GM19328 (cell line): ENCODE measurements around the gene UACA.
"Not testable (repeated sequence)": the region's sequence is repeated elsewhere in the genome, so short reads cannot be mapped to it uniquely, and the experiment has no call there.

Experiments used
- ATAC-seq: cut with Tn5 transposase; IDR thresholded peaks from one replicate; pipeline ENCODE4 v1.9.1; 2021; ENCODE audit warnings: mild to moderate bottlenecking, moderate library complexity; ENCODE audit not compliant: unreplicated experiment

UACA gene

DNA sequence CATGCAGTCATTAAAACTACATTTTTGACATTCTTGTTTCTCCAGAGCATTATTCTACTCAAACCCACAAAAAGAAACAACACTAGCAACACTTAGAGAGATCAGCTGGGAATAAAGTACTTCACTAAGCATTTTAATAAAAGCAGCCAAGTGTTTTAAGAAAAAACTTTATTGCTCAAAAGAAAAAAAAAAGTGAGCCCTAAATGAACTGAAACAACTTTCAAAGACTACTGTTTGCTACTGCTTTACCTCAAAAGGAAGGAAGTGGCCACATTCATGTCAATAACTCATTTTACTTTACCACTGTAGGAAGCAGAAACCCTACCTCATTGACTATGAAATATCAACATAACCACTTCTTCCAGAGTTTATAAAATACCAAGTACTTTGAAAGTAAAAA is 91.3 kb downstream of the UACA start:
- ATAC-seq = no peak

DNA sequence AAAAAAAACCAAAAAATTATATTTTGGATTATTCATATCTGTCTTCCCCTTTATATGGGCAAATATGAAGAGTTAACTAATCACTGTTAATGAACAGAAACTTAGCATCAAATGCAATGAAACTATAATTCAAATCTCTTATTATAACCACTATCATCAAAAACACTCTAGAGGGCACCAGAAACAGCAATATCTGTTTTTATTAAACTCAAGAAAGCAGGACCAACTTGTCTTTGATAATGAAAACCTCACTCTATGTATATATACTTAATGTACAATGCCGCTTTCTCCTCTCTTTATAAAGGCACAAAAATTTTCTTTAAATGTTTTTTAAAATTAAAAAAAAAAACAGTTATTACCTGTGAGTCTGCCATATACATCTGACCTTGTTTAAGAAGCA is 92.7 kb downstream of the UACA start:
- no peak for ATAC-seq

DNA sequence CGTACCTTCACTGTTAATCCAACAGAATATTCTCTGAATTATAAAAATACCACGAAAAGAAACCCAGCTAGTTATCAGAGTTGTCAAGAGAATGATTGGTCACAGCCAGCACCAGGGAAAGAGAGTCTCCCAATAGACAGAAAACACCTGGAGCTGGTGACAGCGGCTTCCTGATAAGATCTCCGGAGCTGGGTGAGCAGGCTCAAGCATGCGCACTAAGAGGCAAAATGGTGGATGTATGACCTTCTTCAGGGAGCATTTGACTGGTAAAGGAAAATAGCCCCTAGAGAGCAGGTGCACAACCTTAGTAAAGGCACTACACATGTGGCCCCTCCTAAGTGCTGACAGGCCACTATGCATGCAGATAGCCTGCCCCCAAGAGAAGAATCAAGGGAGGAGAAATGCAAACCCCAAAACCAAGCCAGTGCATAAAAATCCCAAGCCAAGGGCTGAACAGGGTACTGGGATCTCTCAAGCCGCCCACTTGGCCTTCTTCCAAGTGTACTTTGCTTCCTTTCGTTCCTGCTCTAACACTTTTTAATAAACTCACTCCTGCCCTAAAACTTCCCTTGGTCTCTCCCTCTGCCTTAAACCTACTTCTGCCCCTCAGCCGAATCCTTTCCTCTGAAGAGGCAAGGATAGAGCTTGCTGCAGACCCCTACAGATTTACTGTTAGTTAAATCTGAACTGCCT is 93.2 kb downstream of the UACA start:
- ATAC-seq = no peak

DNA sequence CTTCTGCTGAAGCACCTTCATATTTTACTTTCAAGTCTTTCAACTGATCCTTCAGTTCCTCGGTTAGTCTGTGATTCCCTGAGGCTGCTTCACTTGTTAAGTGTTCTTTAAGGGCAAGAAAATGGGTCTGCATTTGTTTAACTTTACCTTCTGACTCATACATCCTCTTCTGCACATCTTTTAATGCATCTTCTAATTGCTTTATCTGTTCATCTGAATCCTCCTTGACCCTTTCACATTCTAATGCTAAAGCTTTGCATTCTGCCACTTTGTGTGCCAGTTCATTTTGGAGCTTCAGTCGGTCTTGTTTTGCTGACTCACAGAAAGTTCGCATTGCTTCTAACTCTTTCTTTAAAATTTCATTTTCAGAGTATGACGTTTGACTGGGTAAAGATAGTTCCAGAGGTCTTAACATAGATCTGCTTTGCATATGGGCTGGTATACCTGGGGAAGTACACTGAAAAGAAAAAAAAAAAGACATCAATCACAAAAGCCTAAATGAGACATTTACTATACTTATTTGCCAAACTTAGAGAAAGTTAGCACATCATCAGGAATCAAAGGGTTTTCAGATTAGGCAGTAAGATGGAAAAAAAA is 94.3 kb downstream of the UACA start:
- ATAC-seq = peak; percentile 67

DNA sequence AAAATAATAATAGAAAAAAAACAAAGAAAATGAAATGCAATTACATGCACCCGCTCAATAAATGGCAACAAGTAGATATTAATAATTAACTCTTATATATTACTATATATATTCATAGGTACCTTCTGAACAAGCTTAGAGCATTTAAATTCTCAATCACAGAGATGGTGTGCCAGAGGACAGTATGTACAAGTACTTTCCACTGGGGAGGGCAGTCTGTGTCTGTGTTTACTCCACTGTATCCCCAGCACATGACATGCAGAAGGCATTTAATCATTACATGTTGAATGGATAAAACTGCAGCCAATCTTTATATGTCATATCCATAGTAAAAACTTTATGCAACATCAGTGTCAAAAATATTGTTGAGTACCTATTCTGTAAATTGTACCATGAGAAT is 97.8 kb downstream of the UACA start:
- ATAC-seq = no peak

DNA sequence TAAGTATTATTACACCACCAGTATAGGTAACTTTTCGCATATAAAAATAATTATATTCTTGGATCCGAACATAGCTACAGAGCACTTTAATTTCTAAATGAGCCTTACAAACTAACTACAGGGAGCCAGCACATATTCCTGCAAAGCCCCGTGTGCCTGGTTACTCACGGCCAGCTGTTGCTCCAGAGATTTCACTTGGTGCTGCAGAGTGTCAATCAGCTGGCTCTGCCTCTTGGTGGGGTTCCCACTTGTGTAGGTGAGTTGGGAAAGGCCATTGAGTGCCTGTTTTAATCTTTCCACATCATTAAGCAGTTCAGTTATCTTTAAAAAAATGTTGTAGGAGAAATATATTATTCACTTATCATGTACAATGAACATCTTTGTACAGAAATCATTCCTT is 98.9 kb downstream of the UACA start:
- ATAC-seq = no peak

DNA sequence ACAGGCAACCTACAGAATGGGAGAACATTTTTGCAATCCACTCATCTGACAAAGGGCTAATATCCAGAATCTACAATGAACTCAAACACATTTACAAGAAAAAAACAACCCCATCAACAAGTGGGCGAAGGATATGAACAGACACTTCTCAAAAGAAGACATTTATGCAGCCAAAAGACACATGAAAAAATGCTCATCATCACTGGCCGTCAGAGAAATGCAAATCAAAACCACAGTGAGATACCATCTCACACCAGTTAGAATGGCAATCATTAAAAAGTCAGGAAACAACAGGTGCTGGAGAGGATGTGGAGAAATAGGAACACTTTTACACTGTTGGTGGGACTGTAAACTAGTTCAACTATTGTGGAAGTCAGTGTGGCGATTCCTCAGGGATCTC is 100.3 kb downstream of the UACA start:
- ATAC-seq = not testable (repeated sequence)

DNA sequence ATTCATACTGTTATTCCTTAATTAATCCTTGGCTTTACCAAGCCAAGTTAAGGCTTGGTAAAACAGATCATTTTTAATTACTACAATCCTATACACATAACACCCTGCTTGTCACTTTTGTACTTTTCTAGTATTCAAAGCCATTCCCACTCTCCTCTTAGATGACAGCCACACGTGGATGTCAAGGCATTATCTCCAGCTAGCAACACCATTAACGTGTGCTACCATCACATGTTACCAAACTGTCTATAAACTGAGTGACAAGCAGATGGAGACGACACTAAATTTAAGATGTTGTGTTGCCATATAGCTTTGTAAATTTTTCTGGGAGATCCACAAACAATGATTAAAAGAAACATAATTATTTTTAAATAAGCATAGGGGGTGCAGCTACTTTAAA is 103.7 kb downstream of the UACA start:
- ATAC-seq = no peak

DNA sequence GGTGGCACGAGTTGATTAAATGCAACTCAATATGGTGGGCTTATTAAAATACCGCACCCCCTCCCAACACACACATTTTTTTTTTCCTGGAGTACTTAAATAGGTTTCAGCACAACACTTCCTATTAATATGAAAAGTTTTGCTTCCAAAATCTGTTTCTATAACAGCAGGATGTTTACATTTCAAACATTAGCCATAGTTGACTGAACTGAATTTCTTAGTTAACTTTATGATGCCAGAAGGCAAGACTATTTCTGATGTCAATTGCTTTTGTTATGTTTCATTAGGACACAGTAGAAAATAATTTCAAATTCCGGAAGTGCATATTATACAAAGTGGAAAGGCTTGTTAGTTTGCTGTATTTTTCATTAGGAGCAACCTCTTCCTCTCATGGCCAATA is 104.7 kb downstream of the UACA start:
- ATAC-seq = no peak

DNA sequence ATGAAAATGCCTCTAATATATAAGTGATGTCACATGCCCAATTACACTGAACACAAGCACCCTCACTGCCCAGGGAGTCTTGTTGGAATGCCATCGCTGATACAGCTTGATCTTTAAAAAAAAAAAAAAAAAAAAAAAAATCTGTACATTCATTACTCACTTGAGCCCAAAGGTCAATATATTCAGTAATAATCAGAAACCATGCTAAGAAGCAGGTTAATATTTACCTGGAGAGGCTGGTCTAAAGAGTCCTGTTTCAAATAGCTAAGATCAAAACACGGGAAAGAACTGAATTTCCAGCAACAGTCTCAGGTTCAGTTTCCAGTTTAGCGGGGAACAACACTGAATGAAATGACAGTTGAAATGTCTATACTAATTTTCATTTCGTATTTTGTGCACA is 109.9 kb downstream of the UACA start:
- ATAC-seq = no peak

DNA sequence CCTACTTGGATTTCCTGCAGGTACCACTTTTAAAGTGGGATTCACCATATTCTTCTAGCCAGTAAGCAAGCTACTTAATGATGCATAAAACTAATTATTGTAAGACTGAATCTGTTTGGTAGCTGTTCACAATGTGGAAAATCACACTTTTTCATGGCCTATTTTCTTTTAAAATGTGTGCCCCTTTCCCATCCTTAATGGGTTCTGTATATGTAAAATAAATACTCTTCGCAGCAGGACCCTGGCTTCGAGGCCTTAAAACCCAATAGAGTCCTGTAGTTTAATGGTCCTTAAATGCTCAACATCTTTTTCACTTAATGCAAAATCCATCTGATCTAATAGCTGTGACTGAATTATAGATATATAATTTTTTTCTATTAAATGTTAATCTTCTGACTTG is 111.0 kb downstream of the UACA start:
- ATAC-seq = no peak

DNA sequence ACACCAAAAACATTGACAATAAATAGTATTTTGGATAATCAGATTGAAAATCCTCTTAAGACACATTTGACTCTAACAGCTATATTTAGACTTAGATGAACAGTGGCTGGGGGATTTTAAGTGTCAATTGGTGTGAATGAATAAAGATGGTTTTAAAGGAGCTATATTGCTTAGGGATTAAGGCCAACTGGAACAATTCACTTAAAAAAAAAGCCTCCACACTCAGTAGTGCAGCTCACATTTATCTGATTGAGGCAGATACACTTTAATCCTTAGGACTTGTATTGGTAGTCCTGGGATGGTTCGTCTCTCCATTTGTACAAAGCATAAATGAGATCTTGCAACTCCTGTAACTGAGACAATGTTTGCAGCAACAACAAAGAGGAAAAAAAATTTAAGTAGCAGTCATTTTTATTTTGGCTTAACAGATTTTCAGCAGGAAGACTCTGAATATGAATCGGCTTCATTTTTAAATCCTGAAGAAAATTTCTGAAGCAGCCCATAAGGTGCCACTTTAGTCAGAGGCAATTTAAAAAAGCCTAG is 112.0 kb downstream of the UACA start:
- no peak for ATAC-seq

DNA sequence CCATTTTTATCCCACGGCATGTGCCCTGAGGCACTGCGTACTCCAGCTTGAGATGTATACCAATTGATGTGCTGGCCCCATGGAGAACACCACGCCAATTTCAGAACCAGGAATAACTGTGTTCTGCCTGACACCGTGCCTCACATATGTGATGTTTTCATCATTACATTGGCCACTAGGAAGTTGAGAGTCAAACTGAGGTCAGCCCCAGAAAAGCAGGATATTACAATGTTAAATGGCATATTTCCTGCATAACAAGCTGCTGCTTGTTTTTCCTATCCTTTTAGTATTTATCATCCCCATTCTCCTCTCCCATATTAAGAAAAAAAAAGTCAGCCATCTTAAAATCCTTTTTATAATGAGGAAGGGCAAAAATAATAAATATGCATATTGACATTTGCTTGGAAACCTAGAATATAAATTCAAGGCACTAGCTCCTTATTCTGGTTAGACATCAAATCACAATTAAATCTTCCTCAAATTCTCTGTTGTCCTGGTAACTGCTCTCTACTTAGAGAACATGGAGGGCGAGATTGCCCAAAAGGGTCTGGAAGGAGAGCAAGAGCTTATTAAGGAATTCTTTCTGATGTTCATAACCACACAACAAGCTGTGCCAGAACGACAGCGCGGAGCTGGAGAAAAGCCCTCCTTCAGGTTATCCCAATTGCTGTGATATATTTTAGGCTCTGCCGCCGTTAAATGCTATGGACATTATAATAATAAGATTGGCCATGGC is 112.6 kb downstream of the UACA start:
- ATAC-seq = no peak

DNA sequence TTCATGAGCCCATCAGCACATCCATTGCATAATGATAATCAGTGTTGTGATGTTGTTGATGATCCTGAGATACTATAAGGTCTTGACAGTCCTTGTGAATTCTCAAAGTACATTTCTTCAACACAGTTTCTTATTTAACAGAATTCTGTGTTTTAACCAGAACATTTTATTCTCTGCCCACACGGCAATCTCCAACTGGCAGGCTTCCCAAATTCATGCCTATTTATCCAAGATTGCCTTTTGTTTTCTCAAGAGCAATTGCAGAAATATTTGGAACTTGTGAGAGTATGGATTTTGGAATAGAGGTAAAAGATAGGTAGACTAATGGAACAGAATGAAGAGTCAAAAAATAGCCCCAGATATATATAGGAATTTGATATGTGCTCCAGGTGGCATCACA is 116.0 kb downstream of the UACA start:
- ATAC-seq = no peak

DNA sequence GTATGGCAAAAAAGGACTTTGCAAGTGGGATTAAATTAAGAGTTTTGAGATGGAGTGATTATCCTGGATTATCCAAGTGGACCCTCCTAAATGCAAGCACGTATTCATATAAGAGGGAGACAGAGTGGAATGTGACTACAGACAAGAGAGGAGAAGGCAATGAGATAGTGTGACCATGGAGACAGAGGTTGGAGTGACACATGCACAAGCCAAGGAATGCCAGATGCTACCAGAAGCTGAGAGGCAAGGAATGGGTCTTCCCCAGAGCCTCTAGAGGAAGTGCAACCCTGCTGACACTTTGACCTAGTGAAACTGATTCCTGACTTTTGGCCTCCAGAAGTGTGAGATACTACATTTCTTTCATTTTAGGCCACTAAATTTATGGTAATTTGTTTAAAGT is 117.2 kb downstream of the UACA start:
- no peak for ATAC-seq

DNA sequence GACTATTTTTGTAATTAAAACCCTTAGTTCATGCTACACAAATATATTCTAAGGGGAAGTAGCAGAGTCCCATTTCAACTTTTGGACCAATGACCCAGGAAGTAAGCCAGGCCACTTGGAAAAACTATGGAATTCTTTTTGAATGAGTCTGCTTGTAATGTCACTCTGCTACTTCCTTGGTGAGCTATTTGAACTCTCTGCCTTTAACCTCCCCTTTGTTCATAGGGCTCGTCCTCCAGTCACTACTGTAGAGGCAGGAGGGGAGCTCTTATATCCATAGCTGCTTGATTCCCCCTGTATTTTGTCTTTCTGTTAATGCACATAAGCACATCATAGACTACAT is 119.6 kb downstream of the UACA start:
- ATAC-seq = no peak

DNA sequence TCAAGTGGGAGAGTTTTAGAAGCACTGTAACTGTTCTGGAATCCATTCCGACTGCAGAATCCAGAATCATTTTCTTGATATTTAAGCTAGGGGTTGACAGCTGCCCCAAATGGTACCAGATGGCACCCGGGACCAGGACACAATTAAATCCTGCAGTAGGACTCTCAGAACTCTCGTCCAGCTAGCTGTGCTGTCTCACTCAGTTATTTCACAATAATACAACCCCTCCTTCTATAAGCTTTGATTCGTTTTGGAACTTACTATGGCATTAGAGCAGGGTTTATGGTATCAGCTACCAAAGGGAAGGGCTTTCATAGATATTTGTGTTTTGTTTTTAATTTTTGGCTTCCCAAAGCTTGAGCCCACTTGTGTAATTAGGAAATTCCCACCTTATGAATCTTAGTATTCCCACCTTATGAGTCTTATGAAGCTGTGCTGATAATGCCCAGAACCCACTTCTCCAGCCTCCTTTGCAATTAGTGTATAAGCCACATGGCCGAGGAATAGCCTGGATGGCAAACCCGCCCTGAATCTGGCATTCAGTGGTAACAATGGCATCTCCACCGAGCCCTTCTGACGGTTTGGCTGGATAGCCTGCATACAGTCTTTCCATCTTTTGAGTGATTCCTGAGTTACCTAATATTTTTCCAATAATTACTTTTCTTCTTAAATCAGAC is 120.1 kb downstream of the UACA start:
- no peak for ATAC-seq

DNA sequence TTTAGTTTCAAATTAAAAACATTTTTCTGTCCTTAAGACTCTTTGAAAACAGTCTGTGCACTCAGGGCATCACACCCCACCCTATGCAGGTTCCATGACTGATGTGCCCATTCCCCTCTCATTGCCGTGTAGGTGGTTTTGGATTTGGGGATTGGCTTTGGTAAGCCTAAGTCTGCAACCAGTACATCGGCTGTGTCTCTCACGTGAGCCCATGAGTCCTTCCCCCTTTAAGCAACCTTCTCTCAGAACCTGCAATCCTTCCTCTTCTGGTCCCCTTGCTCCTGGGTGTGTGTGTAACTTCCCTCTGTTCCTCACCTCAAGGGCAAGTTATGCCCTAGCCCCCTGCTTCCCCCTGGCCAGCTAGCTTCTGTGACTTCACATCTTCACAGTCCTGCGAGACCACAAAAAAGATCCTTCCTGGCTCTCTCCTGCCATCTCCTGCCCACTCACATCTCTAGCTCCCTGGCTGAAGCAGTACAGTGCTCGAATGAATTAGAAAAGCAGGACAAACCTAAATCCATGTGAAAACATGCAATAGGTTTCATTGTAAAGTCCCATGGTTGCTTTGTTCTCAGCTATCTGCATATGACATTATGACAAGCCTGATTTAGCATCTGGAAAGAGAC is 126.7 kb downstream of the UACA start:
- ATAC-seq = no peak

DNA sequence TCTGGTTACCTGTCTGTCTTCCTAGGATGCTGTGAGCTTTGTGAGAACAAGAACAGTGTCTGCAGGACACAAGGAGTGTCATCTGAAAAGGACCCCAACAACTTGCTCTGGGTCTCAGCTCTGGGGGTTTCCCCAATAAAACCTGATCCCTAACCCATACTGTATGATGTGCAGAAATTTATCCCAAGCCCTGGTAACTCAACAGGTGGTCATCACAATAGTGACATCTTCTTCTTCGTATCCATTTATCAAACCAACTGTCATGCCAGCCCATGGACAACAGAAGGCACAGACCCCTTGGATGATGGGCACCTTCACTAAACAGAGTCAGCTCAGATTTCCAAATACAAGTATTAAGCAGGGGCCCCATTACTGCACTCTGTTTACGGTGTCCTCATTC is 127.5 kb downstream of the UACA start:
- no peak for ATAC-seq

DNA sequence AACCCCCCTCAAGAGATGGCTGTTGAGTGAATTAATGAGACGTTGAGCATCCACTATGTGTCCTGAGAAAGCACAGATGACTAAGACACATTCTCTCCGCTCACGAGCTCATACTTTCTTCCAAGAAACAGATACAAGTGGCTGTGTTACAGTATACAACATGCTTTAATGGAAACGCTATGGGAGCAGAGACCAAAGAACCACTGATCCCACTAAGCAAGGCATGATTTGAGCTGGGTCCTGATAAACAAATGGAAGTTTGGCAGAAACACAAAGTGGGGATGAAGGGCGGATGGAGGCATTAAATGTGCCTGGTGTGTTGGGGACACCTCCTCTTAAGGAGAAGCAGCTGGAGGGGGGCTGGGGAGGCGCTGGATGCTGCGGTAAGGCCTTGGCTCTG is 129.4 kb downstream of the UACA start:
- no peak for ATAC-seq

DNA sequence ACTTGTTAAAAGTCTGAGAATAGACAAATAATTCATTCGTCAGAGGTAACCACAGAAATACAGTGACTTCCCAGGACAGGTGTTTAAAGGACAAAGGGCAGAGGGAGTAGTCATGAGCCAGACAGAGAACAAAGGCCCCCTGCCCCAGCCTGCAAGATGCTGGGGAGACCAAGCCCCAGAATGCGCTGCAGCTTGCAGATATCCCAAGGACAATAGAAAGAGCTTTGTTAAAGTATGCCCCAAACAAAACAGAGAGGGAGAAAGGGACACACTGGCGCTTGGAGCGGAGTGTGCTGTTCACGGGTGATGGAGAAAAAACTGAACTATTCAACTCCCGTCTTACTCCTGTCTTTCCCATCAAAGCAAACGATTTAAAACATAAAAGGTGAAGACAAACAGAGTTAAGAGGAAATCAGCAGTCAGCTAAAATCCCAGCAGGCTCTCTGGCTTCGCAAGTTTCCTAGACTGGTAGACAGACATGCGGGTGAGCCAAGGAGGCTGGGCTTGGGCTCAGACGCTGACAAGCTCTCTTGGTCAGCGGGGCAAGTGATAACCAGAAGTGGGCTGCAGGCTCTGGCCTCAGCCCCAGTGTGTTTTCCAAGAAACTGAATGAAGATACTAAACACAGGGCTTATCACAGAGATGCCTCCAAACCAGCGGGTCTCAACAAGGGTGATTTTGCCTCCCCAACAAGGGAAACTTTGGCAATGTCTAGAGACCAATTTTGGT is 130.1 kb downstream of the UACA start:
- no peak for ATAC-seq
